Stimulated activated CD4-positive, alpha-beta T cell treated with anti-CD3 and anti-CD28 coated beads, Interleukin-15, amount 100 ng/mL, for 48 hours (primary cell): ENCODE results near the gene MAGI1.
"Not testable (repeated sequence)": the region's sequence is repeated elsewhere in the genome, so short reads cannot be mapped to it uniquely, and the experiment has no call there.

Experiments
- DNase-seq, 2 donors: peaks; one replicate each; pipeline ENCODE4 v3.0.0-alpha.2; 2020; ENCODE audit warnings: low read depth in 2 of 2

Gene MAGI1

DNA sequence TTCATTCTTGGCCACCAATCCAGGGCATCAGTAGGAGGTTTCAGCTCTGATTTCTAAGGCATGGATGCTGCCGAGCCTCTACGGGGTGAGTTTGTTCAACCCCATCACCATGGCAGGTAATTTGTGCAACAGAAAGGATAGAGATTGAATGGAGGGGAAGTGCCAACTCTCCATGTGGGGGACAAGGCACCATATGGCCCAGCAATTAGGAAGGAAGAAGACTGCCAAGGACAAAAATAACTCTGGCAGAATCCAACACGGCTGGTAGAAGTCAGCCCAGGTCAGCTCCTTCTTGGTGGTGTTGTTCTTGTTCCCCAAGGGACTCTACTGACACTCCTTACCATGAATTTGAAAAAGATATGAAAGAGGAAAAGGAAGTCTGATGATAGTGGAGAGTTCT, 503.9 kb downstream of the MAGI1 start:
- no peak for DNase-seq

DNA sequence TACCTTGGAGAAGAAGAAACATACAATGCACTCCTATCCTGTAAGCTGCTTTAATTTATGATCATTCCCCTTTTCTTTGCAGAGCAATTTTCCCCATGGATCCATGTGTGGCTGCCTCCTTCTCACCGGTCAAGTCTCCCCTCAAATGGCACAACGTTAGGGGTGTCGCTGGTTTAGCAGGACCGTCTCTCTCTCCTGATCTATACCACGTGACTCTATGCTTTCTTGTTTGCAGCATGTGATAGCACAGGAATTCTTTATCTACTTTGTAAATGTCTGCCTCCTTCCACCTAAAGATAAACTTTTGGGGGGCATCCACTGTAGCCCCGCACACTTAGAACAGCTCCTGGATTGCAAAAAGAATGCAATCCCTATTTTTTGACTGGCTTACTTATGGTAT, 506.0 kb downstream of the MAGI1 start:
- DNase-seq: no peak

DNA sequence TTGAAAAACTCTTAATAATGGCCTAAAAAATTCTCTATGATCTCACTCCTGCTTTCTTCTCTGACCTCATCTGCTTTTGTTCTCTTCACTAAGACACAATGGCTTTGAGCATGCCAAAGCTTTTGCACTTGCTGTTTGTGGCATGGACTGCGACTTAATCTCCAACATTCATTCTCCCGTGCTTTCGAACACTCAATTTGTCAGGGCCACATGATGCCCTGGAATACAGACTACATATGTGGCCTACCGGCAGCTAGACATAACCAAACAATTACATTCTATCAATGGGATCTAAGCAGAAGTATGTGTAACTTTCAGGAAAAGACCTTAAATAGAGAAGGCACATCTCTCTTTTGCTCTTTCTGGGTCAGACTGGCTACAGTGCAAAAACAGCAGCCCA, 506.5 kb downstream of the MAGI1 start:
- DNase-seq: no peak

DNA sequence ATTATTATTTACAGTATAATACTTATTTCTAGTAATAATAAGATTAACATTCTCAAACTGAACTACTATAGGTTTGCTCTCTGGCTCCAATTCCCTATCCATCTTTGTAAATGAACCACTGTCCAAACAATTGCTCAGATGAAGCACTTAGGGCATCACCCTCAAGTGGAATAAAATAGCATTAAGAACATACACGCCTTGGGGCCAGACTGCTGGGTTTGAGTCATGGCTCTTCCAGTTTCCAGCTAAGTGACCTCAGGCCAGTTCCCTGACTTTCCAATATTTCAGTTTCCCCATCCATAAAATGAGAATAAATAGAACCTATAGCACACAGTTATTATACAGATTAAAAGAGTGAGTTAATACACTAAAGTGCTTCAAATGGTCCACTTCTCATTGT, 507.2 kb downstream of the MAGI1 start:
- DNase-seq: no peak

DNA sequence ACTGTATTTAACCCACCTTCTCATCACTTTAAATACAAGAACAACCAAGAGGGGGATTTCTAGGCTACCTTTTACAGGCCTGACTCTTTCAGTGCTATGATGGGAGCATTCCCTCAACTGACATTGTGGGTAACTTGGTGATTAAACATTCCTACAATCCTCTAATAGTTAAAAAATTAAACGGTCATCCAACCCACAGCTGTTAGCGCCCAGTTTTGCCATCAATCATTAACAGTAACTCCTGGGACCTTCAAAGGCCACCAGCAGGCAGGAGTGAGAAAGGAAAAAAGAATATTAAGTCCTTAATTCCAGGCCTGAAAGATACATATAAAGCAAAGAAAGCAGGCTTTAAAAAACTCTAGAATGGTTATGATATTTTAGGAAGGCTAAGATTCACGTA, 512.1 kb downstream of the MAGI1 start:
- no peak for DNase-seq

DNA sequence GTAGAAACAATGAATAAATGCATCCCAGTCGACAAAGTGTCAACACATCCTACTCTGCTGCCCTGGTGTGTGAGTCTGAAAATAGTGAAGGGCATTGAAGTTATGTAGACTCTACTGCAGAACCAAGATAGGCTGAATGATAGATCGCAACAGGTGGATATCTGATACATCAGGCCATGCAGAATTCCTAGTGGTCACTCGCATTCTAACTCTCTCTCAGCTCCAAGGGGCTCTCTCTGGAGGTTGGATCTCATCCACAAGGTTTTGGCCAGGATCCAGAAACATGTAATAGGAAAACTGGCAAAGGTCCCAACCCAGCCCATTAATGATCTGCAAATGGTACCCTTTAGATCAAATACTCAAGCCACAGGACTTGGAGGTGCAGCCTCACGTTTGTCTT, 514.1 kb downstream of the MAGI1 start:
- DNase-seq: no peak

DNA sequence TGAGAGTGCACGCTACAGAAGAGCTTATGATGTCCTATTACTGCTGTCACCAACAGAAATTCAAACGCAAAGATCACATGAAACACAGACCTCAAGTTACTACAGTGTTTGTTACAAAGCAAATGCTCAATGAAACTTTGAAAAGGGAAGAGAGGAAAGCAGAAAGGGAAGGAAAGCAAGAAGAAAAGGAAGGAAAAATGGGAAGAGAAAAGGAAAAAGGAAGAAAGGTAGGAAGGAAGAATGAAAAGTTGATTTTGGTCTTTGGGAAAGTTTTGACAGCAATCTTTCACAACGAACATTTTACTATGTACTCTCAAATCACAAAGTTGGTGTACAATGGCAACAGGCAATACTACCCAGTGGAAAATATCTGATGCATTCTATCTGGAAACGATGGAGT, 514.8 kb downstream of the MAGI1 start:
- DNase-seq: no peak

DNA sequence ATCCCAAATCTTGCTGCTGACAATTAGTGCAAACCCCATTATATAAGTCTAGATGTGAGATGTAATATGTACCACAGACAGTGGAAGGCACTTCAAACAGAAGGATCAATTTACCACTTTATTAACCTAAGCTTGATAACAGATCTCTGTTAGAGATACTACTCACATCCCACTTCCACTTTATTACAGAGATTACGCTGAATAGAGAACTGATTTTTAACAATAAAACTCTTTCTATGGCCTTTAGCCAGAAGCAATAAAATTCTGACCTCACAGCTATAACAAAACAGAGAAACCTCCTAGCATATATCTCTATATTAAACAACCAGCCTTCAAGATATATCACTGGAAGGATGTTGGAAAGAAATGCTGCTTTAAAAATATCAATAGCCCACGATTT, 517.7 kb downstream of the MAGI1 start:
- DNase-seq: no peak

DNA sequence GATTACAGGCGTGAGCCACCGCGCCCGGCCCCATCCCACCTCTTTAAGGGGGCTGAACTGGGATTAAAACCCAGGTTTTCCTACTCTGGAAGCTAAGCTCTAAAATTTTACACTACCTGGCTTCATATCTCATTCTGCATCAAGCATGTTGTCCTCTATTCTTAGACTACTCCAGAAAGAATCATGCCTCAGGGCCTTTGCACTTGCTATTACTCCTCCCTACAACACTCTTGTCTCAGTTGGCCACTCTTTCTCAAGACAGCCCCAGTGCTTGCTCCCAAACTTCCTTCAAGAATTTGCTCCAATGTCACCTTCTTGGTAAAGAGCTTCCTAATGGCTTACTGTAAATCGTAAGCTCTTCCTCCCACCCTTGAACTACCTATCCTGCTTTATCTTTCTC, 521.7 kb downstream of the MAGI1 start:
- no peak for DNase-seq

DNA sequence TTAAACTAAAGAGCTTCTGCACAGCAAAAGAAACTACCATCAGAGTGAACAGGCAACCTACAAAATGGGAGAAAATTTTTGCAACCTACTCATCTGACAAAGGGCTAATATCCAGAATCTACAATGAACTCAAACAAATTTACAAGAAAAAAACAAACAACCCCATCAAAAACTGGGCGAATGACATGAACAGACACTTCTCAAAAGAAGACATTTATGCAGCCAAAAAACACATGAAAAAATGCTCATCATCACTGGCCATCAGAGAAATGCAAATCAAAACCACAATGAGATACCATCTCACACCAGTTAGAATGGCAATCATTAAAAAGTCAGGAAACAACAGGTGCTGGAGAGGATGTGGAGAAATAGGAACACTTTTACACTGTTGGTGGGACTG, 524.4 kb downstream of the MAGI1 start:
- DNase-seq: not testable (repeated sequence)

DNA sequence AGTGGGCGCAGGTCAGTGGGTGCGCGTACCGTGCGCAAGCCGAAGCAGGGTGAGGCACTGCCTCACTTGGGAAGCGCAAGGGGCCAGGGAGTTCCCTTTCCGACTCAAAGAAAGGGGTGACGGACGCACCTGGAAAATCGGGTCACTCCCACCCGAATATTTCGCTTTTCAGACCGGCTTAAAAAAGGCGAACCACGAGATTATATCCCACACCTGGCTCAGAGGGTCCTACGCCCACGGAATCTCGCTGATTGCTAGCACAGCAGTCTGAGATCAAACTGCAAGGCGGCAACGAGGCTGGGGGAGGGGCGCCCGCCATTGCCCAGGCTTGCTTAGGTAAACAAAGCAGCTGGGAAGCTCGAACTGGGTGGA, 529.3 kb downstream of the MAGI1 start:
- DNase-seq: not testable (repeated sequence)

DNA sequence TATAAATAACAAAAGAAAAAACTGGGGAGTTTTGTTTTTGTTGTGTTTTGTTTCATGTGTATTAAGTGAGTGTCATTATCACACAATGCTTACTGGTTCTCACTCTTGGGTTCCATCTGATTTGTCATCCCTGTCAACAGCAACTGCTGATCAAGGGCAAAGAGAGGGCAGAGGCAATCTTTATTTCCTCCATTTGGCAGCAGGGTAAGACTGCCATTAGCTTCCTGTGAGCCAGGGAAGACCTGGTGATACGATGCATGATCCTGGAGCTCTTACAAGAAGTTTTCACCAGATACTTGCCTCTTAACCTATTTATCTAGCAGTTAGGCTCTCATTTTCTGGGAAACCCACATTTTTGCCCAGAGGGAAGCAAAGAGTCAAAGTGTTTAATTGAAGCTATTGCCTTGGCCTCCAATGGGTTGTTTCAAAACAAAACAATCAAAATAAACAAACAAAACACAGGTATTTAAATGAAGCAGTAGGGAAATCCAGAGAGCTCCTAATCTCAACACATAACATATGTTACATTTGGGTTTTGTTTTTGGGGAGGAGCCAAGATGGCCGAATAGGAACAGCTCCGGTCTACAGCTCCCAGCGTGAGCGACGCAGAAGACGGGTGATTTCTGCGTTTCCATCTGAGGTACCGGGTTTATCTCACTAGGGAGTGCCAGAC, 529.8 kb downstream of the MAGI1 start:
- no peak for DNase-seq

DNA sequence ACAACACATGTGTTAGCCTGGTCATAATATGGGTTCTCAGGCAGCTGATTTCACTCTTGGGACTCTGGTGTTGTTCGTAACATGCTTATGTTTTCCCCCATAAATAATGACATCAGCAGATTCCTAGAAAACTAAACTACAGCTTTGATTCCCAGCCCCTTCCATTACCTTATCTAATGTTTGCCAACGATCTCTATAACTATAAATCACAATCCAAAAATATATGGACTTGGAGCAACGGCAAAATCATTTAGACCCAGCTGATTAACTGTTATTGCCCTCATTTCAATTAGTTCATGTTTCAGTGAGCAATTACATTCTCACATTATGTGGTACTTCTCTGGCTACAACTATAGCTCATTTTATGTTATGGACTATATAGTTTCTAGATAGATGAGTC, 531.3 kb downstream of the MAGI1 start:
- no peak for DNase-seq

DNA sequence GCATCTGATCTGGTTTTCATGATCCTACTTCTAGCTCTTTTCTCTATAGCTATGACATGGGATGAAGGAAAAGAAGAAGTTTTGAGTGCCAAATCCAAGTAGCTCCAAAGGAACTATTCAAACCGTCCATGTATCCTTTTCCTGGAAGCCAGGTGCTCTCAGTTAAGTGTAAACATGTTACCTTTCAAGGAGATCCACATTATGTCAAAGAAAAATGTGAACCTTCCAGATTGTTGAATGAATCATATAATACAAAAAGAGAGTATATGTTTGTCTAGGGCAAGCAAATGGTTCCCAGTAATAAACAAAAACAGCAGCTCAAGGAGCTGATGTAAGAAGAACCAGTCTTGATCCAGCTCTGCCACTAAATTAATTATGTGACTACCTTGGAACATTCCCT, 534.9 kb downstream of the MAGI1 start:
- DNase-seq: no peak

DNA sequence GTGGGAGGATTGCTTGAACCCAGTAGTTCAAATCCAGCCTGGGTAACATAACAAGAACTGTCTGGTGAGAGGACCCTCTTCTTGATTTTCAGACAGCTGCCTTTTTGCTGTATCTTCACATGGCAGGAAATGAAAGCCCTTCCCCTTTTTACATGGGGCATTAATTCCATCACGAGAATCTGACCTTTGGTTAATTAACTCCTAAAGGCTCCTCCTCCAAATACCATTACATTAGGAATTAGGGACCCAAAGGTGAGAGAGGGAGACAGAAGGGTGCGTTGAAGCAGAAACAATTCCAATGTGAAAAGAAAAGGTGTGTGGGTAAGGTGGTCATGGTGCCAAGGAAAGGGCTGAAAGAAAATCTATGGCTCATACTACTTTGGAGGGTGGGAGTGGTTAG, 536.2 kb downstream of the MAGI1 start:
- no peak for DNase-seq

DNA sequence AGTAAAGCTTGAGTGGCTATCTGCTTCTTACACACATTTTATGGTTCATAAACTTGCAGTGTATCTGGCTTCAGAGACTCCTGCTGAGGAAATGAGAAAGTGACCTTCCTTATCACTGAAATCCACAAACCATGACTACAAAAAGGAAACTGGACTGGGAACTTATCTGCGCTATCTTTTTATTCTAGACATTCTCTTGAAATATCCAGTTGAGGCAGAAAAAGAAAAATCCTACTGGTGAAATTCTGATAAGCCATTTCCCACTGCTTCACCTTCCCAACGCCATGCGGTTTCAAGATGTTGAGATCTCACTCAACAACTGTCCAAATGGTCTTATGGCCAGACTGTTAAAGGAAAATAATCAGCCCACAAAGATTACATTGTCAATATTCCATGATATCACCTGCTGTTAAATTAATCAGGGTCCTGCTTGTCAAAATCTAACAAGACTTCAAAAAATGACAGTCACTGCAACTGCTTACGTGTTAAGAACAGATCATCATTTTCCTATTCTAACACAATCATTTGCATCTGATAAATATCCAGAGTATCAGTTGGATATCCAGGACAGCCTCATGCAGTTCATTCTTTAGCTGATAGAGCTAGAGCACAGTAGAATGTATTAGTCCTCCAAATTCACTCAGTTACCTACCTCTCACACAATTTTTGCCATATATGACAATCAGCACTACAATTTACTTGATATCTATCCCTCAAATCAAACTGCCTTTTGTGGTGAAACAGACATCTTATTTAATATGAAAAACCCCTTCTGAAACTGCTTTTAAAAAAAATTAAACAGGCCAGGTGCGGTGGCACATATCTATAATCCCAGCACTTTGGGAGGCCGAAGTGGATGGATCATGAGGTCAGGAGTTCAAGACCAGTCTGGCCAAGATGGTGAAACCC, 538.1 kb downstream of the MAGI1 start:
- no peak for DNase-seq

DNA sequence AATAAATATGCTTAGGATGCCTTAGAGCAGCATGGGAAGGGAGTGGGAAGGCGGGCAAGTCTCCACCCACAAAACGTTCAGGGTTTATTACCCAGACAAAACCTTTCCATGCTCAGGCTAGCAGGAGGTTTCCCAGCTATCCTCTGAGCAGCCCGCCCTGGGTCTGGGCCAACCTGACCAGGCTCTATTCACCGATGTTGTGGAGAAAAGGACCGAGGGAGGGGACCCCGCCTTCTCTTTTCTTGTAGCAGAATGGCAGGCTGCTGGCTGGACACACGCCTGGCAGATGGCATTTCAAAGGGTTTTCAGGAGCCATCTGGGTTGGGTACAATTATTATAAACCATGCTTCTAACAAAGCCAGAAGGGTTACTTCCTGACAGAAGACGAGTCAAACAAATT, 540.9 kb downstream of the MAGI1 start:
- DNase-seq: no peak

DNA sequence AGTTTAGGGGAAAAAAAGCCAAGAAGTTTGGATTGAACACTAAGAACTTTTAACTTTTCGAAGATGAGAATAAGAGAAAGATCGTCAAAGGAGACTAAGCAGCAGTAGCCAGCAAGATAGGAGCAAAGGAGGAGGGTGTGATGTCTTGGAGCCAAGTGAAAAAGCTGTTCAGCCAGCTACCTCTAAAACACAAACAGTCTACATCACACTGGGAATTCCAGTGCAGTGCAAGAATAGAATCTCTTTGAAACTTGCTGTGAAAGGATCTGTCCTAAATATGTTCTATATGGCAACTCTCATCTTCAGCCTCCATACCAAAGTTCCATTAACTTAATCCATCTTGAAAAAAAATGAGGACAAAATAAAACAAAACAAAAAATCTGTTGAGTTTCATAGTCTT, 541.5 kb downstream of the MAGI1 start:
- no peak for DNase-seq

DNA sequence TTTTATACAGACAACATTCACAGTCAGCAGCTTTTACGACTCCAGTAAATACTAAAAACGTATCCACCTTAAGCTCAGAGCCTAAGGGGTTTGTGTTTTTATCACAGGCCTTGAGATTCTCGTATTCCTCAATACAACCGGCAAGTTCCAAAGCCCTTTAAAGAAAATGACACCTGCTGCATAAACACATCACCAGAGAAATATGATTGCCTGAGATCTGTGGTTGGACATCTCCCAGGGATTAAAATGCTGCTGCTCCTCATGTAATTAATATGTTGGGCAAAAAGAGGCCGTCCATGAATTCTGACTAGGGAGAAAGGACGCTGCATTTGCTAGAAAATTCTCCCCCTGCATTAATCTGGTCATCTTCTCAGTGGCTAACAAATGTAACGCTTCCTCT, 544.8 kb downstream of the MAGI1 start:
- no peak for DNase-seq

DNA sequence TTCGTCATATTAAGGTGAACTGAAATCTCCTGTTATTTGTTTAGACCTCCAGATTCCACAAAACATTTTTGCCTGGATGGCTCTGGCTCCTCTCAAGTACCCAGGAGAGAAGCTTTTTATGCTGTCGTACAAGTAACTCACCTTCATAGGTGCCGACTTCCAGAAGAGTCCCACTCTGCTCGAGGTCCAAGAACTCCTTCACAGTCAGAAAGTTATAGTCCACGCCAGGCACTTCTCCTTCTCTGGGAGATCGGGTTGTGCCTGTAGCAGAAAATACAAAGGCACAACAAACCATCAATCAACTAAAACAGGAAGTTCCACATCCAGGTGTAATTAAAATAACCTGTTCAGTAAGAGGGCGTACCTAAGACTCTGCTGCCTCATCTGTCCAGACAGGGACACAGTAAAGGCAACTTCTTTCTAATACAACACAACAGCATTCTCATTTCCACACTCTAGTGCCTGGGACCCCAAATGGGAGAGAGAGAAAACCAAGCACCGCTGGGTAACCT, 545.3 kb downstream of the MAGI1 start:
- no peak for DNase-seq

DNA sequence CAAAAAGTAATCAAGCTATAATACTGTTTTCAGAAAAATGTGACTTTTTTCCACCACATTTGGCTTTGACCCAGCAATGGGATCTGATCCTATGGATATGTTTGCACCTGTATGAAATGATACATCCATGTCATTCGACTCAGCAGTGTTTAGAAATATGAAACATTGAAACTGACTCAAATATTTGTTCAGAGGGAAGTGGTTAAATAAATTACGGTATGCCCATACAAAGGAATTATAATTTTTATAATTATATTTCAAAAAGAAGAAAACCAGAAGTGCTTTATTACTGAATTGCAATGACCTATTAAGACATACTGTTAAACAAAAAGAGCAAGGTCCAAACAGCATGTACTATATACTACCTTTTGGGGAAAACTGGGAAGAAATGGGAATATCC, 546.5 kb downstream of the MAGI1 start:
- DNase-seq: no peak

DNA sequence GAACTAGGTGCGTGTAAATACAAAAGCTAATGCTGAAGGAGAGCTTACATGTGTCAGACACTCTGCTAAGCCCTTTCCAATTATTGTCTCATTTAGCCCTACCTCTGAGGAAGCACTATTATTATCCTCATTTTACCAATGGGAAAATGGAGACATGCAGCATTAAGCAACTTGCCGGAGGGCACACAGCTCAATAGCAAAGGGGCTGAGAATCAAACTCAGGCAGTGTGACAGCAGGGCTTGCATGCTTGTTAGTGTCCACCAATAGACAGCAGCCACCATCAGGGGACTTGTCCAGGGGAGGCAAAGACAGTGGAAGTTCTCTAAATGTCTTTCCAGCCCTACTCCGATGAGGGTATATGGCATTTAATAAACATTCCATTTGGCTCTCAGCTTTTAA, 548.6 kb downstream of the MAGI1 start:
- no peak for DNase-seq

DNA sequence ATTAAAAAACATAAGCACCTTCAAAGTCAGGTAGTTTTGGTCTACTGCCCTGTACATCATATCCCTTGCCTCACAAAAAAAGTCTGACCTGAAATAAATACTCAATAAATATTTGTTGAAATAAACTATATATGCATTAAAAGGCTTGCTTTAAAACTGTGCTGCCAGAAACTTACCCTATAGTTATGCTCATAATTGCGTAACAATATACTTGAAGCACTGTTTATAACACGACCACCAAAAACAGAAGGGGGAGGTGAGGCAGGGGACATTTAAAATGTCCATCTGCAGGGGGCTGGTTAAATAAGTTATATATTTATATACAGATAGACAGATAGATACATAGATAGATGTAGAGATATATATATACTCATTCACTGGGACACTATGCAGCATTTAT, 549.5 kb downstream of the MAGI1 start:
- no peak for DNase-seq
